Inferior parietal cortex (tissue), 1 donor: Measurements from ENCODE around the gene ING3.

Source experiments
- DNase-seq: peaks from one replicate; pipeline ENCODE4 v3.0.0-alpha.2; 2016; ENCODE audit errors: extremely low spot score

ING3 gene, protein sequence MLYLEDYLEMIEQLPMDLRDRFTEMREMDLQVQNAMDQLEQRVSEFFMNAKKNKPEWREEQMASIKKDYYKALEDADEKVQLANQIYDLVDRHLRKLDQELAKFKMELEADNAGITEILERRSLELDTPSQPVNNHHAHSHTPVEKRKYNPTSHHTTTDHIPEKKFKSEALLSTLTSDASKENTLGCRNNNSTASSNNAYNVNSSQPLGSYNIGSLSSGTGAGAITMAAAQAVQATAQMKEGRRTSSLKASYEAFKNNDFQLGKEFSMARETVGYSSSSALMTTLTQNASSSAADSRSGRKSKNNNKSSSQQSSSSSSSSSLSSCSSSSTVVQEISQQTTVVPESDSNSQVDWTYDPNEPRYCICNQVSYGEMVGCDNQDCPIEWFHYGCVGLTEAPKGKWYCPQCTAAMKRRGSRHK

DNA sequence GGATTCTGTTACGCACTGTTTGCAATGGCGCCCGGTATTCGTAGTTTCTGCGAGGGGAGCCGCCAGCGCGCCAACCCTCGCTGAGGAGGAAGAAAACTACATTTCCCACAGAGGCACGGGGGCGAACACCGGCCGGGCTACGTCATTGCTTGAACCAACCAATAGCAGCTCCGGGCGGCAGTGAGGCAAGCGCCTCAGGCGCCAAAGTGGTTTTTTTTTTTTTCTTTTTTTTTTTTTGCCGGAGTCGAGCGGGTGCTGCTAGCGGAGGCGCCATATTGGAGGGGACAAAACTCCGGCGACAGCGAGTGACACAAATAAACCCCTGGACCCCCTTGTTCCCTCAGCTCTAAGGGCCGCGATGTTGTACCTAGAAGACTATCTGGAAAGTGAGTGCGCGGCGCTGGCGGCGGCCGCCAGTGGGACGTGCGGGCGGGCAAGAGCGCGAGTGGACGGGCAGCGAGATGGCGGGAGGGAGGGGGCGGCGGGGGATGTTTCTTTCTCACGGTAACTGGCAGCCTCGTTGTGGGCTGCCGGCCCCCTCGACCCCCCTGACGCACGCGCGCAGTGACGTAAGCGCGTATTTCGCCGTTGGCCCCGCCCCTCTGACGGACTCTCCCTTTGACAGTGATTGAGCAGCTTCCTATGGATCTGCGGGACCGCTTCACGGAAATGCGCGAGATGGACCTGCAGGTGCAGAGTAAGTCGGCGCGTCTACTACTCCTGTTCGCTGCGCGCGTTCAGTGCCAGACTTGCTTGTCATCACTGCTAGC lies at the start of gene ING3:
Gene ING3 (plus strand): TSS at position 239 of the 770 bp plus-strand sequence. CDS start 120 bp downstream, at position 359.
- peak; percentile 99 for DNase-seq

DNA sequence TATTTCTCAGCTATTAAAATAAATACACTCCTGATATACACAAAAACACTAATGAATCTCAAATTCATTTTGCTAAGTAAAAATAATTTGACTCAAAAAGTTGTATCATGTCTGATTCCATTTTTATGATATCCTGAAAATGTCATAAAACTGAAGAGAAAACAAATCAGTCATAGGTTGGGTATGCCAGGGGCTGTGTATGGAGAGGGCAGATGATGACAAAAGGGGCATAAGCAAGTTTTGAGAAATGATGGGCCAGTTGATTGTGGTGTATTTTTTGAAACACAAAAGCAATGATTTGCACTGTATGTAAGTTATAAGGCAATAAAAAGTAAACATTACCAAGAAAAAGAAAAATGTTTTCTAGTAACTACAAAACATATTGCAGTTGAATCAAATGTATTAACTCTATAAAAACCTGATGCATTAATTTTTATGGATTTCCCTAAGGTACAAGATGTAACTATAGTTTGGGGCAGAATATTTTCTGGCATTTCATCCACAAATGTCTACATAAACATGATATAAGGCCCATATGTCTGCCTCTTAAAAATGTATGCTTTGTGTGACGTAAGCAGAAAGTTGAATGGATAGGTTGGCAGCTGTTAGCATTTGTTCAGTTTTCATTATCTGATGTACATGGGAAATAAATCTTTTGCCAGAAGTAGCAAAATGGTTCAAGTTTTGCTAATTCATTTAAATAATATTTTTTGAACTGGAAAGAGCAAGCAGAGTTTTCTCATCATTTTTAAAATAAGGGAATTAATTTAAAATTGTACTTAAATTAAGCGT lies 35.1 kb upstream of the ING3 start:
- DNase-seq, result no peak

DNA sequence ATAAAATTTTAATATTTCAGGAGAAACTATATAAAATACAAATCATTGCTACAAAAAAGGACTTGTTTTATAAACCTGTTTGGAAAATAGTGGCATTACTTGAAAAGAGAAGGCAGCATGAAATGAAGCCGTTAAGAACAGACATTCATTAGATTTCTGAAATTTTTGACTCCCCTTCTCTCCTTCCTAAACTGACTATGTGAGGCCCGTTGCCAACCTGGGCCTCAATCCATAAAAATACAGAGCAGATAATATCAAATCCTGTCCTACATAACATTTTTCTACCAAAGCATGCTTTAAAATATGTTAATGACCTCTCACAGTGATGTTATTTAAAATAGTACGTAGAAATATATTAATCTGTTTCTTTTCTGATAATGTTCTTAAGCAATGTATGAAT lies 34.5 kb upstream of the ING3 start:
- no peak for DNase-seq

DNA sequence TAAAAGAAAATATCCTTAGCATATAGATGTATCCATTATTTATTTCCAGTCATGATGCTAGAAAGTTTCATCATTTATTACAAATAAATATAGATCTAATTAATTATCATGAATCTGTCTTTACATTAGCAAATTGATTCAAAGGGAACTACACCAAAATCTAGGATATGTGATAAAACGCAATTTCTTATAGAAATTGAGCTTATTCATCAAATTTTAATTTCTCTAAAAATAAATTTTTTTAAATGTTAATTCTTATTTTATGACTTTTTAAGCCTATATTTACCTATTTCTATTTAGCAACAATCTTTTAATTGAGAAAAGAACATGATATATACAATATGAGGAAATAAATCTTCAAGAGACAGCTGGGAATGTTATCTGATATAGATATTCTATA lies 34.0 kb upstream of the ING3 start:
- DNase-seq, result no peak

DNA sequence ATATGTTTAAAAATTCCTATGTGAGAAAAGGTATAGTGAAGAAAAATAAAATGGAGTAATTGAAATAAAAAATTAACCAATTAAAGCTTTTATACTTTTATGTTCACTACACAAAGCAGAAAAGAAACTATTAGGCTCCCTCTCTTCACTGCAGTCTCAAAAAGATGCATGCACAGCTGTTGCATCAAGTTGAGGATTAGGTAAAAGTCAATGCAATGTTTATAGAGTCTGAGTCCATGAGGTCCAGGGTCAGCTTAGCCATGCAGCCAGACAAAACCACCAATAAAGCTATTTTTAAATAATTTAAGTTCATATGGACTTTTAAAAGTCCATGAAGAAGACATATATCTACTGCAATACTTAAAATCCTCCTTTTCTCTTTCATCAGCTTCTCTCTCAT lies 31.1 kb upstream of the ING3 start:
- DNase-seq, result no peak

DNA sequence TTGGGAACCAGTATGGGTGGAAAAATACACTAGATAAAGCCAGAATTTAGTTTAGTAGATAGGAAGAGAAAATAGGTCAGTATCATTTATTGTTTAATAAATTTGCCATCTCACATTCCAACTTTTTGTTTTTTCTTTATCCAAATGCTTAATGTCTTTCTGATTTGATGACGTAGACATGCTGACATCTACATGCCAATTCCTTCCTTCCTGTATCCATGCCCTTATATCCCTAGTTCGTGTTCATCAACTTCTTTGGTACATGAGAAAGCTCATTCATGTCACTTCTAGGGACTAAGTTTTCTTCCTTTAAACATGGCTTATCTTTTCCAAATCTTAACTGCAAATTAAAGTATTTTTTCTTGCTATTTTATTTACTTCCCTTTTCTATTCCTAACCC lies 30.5 kb upstream of the ING3 start:
- DNase-seq, result no peak

DNA sequence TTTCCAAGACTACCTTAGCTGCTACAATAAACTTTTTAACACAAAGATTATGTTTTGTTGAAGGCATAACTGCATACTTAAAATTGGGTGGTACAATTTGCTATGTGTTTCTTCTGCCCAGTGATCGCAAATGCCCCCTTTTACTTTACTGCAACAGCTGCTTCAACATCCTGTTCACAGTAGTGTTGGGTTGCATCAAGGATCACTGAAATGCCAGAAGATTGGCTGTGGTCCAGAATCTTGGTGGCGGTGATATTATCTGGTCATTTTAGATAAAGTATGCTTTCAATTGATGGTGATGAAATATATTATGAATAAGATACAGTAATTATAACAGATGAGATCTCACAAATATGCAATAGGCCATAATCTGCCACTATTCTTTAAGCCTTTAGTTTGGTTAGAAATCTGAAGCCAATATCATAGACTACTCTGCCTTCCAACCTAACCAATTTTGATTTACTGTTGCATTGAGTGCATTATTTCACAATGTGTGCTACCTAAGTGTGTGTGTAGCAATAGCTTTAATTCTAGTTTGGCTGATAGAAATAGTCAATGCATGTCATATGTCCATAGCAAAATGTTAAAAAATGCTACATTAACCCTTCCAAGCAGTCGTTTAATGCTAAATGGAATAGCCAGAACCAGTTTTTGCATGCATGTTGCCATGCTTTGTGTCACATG lies 29.8 kb upstream of the ING3 start:
- DNase-seq, result no peak

DNA sequence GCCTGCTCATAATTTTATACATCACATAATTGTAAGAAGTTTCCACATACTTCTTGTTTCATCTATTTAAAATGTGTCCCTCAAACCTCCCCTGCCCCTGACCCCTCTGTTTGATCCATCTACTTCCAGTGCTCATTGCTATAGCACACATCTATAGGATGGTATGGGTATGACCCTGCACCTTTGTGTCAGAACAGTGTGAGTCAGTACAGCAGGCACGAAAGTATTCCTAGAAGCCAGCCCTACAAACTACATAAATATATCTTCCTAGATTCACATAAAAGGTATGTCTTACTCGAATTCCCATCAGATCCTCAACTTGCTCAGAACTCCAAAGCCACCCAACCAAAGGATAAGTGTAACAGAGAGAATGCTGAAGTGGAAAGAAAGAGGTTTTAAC lies 25.7 kb upstream of the ING3 start:
- no peak for DNase-seq

DNA sequence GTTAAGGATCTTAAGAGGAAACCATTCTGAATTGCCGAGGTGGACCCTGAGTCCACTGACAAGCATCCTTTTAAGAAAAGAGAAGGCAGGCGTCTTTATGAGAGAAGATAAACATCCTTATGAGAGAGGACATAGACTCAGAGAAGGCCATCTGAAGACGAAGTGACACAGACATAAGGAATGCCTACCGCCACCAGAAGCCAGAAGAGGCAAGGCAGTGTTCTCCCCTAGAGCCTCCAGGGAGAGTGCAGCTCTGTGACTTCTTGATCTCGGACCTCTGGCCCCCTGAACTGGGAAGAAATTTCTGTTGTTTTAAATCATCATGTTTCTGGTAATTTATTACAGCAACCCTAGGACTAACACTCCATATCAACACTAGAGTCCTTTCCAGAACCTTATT lies 25.2 kb upstream of the ING3 start:
- no peak for DNase-seq

DNA sequence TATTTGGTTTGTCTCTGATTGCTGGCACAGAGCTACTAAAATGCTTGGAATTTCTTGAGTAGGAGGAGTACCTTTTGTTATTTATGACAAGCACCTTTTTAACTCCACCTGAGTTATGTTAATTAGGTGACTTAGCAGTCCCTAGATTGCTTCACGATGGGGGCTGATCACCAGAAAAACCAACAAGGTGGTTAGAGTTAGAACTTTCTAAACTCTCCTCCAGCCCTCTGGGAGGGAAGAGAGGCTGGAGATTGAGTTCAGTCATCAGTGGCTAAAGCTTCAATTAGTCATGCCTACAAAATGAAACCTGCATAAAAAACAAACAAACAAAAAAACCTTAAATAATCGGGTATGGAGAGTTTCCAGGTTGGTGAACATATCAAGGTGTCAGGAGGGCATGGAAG lies 23.6 kb upstream of the ING3 start:
- DNase-seq, result no peak

DNA sequence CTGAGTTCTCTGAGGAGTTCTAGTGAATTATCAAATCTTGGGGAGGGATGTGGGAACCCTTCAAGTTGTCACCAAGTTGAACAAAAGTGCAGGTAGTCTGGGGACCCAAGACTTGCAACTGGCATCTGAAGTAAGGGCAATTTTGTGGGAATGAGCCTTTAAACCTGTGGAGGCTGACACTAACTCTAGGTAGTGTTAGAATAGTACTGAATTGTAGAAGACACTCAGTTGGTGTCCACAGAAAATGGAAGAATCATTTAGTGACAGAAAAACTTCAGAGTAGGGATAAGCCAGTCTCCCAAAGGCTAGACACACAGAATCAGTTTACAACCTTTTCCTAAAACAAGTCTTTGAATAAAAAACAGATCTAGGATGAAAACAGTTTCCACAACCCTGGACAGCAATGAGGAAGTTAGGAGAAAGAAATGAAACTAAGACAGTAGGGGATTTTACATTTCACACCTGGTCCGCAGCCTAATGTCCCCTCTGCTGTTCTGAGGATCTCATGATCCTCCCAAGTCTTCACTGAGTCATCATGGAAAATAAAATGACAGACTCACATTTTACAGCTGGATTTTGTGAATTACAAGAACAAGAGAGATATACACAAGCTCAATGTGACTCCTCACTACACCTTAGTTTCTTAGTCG lies 23.0 kb upstream of the ING3 start:
- DNase-seq, result no peak

DNA sequence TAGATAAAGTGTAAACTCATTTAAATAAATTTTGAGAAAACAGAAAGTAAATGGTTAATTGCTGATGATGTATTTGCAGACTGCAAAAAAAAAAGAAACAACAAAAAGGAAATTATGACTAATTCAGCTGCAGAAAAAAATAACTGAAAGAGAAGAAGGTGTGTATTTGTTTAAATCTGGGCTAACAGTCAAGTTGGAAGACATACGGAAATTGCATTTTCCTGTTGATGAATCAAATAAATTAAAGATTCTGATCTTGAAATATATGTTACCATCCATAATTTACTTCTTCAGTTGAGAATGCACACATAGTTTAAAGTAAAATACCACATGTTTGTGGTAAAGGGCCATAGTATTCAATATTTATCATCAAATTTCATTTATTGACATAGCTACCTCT lies 19.3 kb upstream of the ING3 start:
- DNase-seq, result no peak

DNA sequence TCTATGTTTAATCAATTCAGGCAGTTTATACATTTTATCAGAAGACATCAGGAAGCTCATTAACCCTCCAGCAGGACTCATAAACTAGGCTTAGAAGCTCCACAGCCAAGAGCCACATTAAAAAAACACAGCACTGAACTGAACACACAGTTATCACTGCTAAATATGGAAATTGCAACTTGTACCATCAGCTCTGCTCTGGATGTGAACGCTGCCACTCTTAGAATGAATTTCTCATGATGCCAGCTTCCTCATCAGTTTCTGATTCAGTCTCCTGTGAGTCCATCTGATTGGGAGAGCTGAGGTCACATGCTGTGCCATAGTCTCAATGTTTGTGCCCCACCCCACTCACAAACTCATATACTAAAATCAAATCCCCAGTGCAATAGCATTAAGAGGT lies 17.1 kb upstream of the ING3 start:
- no peak for DNase-seq

DNA sequence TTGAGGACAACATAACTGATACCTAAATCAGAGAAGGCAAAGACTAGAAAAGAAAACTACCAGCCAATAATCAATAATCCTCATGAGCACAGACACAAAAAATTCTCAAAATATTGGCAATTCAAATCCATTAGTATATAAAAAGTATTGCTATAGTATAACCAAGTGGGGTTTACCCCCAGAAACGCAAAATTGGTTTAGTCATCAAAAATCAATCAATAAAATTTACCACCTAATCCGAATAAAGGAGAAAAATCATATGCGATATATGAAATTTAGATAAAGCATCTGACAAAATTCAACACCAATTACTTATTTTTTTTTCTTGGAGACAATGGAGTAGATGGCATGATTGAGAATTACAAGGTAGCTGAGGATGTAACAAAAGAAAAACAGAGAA lies 11.2 kb upstream of the ING3 start:
- DNase-seq, result no peak

DNA sequence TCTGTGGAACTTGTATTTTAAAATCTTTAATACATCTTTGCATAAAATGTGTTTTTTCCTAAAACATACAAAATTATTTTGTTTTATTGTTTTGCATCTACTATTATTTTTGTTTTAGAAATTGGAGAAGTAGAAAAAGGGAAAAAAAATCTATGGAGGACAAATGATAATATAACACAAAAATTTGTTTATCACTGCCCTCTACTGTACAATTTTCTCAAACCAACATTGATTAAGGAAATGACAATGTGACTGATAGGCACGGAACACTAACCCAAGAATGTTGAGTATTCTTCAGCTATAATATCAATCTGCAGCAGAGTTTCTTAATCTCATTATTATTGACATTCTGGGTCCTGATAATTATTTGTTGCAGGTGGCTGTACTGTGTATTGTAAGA lies 9.5 kb upstream of the ING3 start:
- no peak for DNase-seq

DNA sequence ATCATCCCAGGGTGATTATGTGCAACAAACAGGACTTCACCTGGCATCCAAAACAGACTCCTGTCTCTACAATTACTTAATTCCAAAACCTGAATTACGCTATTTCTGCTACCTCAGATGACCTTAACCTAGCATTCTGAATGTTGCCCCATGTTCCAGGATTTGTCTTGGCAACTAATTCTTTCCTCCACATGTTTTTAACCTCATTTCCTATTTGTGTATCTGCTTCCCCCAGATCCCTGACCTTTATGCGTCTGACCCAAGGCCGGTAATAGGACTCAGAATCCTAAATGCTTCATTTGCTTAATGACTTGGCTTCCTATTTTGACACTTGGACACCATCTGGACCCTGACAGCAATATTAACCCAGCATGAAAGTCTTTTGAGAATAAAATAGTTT lies 8.7 kb upstream of the ING3 start:
- DNase-seq, result no peak

DNA sequence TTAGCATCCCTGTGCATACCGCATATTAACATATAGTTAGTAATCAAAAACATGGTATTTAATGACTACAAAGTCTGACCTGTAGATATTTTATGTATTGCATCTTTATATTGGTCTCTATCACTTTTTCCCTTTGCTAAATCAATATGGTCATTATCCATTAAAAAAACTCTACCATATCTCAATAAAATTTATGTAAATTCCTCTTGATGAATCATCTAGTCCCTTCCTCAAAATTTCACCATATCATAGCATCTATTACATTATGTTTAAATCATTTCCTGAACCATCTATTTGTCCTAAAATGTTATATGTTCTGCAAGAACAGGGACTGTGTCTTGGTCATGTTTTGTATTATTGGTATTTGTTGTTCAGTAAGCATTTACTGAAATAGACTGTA lies 7.7 kb upstream of the ING3 start:
- no peak for DNase-seq

DNA sequence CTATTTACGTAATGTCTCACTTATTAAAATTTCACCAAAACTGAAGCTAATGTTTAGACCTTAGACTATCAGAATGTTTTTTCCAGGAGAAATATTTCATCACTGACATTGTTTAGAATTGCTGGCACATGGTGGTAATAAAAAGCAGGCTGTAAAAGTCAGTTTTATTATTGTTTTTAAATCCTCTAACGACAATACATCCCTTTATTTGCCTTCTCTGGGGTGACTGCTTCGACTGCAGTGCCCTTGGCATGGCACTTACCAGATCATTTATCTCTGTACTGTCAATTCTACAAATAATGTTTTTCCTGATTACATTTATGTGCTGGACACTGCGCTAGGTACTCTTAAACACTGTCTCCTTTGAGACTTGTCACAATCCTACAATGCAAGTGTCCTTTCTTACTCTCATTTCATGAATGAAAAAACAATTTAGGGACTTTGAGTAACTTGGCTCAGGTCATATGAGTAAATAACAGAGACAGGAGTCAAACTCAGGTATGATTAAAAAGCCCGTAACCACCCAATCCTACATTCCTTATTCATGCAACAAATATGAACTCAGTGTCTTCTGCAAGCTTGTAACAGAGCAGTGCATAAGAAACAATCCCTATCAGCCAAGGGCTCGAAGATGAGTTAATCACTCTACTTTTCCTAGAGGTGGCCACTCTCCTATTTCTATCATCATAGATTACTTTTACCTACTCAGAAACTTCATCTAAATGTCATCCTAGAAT lies 5.6 kb upstream of the ING3 start:
- DNase-seq, result no peak

DNA sequence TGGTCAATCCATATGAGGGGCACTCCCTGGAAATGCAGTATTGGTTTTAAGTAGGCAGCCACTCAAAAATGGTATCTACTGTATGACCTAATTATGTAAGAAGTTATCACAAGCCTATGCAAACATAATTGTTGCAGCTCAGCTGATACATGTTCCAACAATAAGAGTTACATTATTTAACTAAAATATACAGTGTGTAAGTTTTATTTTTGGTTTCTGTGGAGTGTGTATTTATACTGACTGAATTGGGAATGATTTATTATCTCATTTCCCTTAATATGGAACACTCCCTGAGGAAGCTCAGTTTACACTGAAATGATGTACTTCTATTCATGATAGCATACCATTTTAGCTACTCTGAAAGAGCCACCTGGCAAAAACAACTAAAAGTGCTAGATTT lies 2.6 kb upstream of the ING3 start:
- no peak for DNase-seq

DNA sequence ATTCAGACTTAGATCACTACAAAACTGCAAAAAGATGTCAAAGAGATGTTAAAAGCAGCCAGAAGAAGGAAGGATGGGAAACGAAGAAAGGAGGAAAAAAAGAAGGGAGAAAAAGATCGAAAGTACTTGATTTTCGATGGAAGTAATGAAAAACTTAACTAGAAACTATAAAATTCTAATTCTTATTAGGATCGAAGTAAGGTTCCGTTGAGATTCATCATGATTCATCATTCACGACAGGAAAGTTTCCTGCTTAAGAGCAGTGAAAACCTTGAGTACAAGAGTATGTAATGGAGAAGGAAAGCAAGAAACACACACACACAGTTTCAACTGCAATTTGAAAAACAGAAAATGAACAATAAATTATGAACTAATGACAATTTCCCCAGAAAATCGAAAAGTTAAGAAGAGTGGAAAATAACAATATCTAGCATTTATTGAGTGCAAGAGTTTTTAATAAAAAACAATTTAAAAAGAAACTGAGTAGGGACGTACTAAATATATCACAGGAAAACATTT lies 1.1 kb upstream of the ING3 start:
- DNase-seq, result no peak
